ENCODE measurements around the gene ZNF701. TPM values are rescaled to one million over a fixed set of nuclear protein-coding genes. Genes with fewer than 3 reads are reported as not detected.

The ZNF701 gene
- 11.7 and 13.5 TPM in 2 replicates for total RNA-seq

GRCh38 chr19:52570000-52570861, at the start of gene ZNF701:
Gene ZNF701, plus strand, starts transcription at chr19:52570287. Its CDS starts 3,861 bp downstream, at chr19:52574148.

GRCh38 chr19:52527134-52527955, 42.7 kb upstream of the ZNF701 start, which contains the start of gene ZNF808:
Gene ZNF808, plus strand, starts transcription at chr19:52527668. Its CDS starts 15,617 bp downstream, at chr19:52543285.

Other genes starting within 250 kb of the ZNF701 start
- 3.8 and 3.9 TPM in 2 replicates for gene ZNF610, start 234.0 kb upstream of the ZNF701 start, total RNA-seq
- gene ZNF880, start 200.4 kb upstream of the ZNF701 start, total RNA-seq, result 22.9 and 40.5 TPM in 2 replicates
- 18.8 and 29.5 TPM in 2 replicates for gene ZNF528, start 172.4 kb upstream of the ZNF701 start, total RNA-seq
- 0.17 TPM in 1 of 2 replicates, not detected in the other for gene ZNF534, start 141.1 kb upstream of the ZNF701 start, total RNA-seq
- gene ZNF578, start 116.7 kb upstream of the ZNF701 start, total RNA-seq, result 5.2 and 6.3 TPM in 2 replicates
- 14.0 and 18.4 TPM in 2 replicates for gene ZNF808, start 42.6 kb upstream of the ZNF701 start, total RNA-seq
- 49.4 and 50.3 TPM in 2 replicates for gene ZNF83, start 68.1 kb downstream of the ZNF701 start, total RNA-seq
- 6.5 and 9.7 TPM in 2 replicates for gene ZNF611, start 164.8 kb downstream of the ZNF701 start, total RNA-seq
- gene ZNF600, start 216.5 kb downstream of the ZNF701 start, total RNA-seq, result 1.8 and 3.2 TPM in 2 replicates